ENCODE data around the gene SMTNL2. TPM values are rescaled to one million over a fixed set of nuclear protein-coding genes. Genes with fewer than 3 reads are reported as not detected.

SMTNL2 gene
- 2.4 TPM for total RNA-seq

DNA sequence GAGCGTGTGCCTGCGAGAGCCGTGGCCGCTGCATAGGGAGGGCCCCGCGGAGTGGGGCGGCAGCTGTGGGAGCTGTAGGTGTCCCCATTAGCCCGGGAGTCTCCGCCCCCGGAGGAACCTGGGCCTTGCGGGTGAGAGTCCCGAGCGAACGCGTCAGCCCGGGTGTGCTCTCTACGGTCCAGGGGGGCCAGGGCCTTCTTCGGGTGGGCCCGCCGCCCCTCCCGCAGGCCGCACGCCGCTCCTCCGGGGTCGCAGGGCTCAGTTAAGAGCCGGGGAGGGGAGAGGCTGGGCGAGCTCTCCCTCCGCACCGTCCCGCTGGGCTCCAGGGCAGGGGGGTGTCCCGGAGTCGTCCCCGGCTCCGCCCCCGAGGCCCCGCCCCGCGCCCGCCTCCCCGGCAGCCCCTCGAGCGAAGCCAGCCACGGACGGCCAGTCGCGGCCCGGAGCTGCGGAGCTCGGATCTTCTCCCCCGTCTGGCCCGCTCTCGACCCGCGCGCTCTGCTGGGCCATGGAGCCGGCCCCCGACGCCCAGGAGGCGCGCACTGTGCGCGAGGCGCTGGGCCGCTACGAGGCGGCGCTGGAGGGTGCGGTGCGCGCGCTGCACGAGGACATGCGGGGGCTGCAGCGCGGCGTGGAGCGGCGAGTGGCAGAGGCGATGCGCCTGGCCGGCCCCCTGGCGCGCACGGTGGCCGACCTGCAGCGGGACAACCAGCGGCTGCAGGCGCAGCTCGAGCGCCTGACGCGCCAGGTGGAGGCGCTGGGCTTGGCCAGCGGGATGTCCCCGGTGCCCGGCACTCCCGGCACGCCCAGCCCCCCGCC is at the start of gene SMTNL2:
SMTNL2 (plus strand) TSS at position 429 of the 816 bp plus-strand sequence; CDS start at position 506, 77 bp downstream.
- DNase-seq (ENCODE audit: low spot score) = no peak

DNA sequence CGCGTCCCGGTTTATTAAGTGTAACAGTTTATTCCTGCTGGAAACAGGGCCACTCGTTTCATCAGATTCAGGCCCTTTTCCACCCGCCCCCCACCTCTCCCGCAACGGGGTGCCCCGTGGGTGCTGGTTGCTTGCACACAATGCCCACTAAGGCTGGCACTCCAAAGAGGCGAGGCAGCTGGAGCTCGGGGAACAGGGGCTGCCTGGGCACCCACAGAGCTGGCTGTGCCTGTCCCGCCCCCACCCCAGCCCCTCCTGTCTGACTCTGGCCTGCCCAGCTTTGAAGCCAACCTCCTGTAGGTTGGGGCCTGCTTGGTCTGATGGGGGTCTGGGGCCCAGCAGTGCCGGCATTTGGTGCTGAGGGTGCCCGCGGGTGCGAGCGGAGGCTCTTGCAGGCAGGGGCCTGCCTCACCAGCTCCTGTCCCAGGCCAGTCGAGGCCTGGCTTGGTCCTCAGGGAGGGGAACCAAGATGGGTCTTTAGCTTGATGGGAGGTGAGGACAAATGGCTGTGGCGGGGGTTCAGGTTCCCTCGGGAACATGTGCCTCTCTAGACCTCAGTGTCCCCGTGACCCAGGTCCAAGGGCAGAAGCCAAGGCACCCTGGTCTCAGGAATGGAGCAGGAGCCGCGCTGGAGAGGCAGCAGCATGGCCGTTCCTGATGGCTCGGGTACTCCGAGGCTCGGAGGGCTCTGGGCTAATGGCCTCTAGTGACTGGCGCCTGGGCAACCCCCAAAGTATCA is 49.2 kb upstream of the SMTNL2 start:
- DNase-seq (ENCODE audit: low spot score) = no peak

DNA sequence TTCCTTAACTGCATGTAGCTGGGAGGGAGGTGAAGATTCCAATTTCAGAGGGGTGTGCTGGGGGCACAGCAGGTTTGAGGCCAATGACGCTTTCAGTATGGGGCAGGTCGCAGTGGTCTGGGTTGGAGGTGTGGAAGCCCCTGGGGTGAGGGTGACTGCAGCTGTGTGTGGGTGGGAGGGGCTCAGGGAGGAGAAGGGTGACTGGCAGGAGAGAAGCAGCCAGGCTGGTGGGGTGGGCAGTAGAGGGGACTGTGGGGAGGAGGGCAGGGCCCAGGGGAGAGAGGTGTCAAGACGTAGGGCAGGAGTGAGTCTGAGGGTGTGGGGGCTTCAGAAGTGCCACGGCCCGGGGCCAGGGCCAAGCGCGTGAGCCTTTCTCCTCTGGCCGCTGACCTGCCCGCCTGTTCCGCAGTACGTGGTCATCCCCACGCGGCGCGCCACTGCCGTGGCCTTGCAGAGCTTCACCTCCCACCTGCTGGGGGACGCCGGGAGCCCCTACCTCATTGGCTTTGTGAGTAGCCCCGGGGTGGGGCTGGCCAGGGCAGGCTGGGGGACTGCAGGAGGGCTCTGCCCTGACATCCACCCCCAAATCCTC is 48.6 kb upstream of the SMTNL2 start:
- no peak for DNase-seq (ENCODE audit: low spot score)

DNA sequence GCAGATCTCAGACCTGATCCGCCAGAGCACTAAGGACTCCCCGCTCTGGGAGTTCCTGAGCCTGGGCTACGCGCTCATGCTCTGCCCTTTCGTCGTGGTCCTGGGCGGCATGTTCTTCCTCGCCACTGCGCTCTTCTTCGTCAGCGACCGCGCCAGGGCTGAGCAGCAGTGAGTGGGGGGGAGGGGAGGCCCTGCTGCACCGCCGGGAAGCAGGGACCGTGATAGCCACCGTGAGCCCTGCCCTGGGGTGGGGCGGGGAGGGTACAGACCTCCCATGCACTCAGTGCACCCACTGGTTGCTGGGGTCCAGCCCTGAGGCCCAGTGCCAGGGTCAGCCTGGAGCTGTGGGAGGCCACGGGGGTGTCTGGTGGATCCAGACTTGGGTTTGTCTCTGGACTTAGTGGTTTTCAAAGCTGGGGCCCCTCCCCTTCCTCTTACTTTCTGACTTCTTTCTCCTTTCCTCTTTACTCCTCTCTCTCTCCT is 48.0 kb upstream of the SMTNL2 start:
- no peak for DNase-seq (ENCODE audit: low spot score)

DNA sequence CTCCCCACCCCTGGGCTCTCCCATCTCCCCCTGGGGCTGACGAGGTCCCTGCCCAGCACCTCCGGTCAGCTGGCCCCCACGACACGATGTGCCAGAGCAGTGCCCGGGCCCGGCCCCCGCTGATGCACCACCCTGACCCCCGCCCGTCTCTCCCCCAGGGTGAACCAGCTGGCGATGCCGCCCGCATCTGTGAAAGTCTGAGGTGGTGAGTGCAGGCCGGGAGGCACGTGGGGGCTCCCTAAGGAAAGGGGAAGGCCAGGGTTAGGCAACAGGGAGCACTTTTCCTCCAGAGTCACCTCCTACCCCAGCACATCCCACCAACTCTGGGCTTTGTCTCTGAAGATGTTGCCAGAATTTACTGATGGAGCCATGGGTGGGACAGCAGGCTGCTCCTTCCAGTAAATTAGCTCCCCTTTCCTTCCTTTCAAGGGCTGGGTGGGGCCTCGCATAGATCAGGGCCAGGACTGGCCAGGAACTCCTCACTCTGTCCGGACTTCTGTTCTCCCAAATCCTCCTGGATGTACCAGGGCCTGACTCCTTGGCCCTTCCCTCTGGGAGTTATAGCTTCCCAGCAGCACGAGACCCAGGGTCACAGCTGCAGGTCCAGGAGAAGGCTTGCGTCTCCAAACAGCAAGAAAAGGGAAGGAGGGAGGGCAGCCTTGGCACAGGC is 47.5 kb upstream of the SMTNL2 start:
- DNase-seq (ENCODE audit: low spot score) = no peak

DNA sequence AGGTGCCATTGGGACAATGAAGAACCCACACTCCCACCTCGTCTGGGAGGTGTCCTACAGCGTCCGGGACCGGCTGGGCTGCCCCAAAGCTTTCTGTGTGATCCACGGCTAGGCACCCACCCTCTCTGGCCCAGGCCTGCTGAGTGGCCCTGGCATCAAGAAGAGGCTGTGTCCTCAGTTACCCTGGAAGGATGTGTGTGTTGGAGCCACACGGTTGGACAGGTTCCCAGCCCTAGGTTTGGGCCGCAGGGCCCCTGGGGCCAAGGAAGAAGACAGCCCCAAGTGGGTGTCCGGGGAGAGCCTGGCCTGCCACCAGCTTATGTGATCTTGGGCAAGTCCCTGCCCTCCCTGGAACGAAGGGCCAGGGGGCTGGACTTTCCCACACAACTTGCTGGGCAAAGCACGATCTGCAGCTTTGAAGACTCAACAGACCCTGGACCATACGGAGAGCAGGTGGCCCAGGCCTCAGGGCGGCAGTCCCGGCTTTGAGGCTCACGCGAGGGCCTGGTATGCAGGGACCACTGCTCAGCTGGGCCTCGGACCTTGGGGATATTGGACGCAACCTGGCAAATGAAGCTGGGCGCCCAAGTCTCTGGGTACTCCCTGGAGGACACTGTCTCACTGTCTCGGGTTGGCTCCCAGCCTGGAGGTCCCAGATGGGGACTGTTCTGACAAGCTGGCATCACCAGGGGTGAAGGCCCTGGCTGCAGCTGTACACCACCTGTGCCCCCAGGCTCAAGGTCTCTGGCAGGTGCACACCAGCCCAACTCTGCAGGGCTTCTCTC is 46.7 kb upstream of the SMTNL2 start:
- DNase-seq (ENCODE audit: low spot score) = no peak

DNA sequence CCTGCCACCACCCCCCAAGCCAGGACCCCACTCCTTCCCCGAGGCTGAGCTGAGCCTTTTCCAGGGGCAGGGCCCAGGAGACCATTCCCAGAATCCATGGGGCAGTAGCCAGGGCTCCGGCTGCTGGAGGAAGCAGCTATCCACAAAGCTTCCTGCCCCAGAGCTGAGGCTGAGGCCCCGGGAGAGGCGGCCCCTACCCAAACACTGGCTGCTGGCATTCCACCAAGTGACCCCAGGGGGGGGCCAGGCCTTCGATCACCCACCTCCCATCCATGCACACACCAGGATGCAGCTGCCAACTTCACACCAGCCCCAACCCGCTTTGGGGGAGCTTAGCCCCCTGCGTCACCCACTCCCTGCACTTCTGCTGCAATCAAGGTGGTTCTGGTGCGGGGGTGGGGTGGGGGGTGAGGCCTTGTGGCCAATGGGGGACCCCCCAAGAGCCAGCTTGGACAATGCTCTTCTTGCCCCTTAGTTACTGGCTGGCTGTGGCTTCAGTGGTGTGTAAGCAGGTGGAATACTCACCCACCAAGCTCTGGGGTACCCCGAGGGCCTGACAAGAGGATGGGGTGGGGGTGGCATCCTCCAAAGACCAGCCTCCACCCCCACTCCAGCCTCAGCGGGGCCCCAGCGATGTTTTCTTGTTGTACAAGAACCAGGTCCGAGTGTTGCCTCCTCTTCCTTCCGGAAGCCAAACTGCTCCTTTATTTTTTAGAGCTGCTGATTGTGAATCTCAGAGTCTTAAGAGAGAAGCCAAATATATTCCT is 45.9 kb upstream of the SMTNL2 start:
- no peak for DNase-seq (ENCODE audit: low spot score)

DNA sequence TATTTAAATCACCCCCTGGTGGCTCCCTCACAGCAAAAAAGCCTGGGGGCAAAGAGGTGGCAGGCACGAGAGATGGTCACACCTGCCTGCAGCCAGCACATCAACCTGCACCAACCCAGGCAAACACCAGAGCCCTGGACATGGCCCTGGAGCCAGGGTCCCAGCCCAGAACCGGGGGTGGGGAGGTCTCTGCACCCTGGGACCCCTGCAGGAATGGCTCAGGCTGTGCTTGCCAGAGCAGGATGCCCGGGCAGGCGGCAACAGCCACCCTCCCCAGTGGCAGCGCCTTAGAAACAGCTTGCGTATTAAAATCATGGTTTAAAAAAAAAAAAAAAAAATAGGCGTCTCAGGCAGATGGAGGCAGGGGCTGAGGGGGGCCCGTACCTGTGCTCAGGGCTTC is 45.3 kb upstream of the SMTNL2 start:
- DNase-seq (ENCODE audit: low spot score) = no peak

DNA sequence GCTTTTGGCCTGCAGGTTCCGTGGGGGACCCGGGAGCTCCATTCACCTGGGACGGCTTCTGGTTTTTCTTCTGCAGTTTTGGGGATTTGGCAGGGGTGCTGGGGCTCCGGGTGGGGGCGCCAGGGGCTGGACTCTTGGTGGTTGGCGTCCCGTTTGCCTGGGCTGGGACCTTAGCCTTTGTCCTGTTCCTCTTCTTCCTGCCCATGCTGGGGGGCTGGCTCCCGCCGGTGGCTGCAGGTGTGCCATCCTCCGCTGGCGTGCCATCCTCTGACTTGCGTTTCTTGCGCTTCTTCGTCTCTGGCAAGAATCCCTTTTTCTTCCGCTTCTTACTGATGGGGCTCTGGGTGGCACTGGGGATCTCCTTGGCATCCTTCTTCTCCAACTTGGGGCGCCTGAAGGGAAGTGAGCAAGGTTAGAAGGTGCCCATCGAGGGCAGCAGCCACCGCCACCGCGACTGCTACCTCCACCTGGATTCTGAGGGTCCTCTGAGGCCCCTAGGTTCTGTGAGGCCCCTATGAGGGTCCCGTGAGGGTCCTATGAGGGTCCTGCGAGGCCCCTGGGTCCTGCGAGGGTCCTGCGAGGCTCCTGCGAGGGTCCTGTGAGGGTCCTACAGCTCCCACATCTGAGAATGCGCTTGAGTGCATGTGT is 44.6 kb upstream of the SMTNL2 start:
- DNase-seq (ENCODE audit: low spot score) = no peak

DNA sequence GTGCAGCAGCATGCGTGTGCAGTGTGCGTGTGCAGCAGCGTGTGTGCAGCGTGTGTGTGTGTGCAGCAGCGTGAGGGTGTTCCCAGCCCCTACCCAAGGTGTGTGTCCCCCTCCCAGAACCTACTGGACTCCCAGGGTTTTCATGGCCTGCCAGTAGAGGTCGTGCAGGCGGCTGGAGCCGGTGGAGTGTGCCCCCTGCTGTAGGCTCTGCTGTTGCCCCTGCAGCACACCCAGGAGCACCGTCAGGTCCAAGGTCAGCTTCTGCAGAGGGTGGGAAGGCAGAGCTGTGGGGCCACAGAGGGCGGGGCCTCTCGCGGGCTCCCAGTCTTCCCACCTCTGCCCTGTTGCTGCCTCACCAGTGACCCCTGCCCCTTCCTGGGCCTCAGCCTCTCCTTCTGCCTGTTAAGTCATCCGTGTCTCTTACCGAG is 44.1 kb upstream of the SMTNL2 start:
- DNase-seq (ENCODE audit: low spot score) = no peak

DNA sequence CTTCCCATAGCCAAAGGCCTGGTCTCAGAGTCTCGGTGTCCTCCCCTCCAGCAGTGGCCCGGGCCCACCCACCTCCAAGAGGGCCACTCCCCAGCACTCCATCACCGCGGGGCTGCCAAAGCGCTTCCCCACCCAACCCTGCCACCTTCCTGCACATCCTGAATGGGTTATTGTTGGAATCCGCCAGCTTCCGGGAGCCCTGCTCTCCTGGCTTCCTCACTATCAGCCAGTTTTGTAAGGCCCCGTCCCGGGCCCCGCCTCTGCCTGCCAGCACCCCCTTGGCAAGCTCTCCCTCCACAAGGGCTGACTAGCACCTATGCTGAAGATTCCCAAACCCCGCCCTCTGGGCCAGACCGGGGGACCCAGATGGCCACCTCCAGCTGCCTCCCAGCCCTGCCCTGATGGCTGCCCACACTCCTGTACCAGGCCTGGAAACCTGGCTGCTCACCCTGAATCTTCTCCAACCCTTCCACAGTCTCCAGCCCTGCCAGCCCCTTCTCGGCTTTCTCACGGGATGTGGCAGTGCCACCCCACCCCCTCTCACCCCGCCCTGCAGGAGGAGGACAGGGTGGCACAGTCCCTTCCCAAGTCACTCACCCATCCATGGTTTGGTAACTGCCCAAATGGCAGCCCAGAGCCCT is 43.5 kb upstream of the SMTNL2 start:
- DNase-seq (ENCODE audit: low spot score) = no peak

DNA sequence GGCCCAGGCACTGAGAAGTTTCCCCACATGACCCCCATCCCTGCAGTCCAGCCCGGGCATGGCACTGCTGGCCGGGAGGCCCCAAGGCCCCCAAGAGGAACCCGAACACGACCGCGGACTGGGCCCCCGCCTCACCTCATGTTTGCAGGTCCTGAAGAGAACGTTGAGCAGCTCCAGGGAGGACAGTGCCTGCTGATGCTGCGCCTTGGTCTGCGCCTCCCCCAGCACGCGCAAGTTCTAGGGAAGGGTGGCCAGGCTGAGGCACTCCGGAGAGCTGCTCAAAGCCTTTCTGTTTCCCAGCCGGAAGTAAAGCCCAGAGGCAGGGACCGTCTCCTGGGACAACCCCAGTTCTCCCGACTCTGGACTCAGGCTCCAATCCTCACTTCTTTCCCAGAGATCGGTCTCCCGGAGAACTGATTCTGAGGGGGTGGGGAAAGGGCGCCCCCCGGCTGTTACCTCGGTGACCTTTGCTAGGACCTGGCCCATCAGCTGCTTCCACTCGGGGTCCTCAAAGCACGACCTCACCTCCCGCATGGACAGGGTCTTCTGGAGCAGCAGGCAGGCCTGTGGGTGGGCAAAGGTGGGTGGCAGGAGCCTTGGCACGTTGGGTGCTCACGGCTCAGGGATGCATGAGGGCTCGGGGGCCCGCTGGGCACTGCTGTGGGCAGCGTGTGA is 42.9 kb upstream of the SMTNL2 start:
- no peak for DNase-seq (ENCODE audit: low spot score)

DNA sequence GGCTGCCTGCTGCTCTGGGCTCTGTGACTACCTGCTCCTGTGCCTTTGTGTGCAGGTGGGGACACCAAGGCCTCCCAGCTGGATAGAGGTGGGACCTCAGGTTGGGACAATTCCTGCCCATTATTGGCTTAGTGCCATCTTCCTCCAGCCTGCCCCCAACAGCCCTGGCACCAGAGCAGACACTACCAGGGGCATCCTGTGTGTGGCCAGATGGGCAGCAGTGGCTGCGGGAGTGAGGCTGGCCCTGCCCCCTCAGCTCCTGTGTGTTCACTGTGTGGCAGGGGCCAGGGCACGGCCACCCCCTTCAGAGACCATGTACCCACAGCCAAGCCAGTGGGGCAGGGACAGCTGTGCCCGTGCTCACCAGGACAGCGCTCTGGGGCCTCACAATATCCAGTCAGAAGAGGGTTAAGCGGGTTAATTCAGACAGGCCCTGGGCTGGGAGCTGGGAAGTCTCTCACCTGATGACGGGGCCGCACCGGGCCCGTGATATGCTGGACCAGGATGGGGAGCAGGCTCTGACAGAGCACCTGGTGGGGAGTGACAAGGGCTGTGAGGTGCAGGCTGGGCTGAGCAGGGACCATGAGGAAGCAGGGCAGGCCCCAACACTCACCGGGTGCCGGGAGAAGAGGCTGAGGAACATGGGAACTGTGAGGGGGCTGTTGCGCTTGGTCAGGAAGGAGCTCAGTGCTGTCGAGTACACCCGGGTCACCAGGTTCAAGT is 42.2 kb upstream of the SMTNL2 start:
- DNase-seq (ENCODE audit: low spot score) = no peak

DNA sequence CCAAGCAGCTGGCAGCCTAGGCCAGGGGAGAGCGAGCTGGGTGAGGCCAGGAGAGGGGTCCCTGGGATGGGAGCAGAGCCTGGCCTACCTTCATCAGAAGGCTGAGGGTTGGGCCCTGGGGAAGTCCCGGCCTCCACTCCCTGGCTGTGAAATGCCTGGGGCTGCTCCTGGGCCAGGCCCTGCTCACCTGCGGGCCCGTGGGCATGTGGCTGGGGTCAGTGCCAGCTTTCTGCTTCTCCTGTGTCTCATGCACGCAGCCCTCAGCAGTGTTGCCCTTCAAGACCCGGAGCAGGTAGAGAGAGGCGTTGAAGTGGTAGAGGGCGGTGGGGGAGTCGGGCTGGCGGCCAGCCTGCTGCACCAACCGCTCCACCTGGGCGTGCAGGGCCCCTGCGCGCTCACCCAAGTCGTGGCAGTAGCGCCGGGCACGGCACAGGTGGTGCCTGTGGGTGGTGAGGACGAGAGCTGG is 41.6 kb upstream of the SMTNL2 start:
- no peak for DNase-seq (ENCODE audit: low spot score)

DNA sequence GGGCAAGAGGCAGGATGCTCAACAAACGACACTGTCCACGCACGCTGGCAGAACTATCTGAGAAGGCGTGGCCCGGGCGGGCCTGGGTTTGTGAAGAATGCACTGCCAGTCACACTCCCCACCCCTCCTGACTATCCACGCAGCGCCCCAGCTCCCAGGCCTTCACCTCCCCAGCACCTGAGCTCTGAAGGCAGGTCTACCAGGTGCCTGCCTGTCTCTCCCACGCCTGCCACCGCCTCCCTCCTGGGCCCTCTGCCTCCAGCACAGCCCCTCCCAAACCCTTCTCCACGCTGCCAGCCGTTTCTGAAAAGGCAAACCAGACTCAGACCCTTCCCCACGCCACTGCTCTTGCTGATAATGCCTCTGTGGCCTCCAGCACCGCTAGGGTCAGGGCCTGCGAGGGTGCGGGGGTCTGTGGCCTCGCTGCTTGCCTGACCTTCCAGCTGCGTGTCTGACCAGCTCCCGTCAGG is 40.7 kb upstream of the SMTNL2 start:
- DNase-seq (ENCODE audit: low spot score) = no peak

DNA sequence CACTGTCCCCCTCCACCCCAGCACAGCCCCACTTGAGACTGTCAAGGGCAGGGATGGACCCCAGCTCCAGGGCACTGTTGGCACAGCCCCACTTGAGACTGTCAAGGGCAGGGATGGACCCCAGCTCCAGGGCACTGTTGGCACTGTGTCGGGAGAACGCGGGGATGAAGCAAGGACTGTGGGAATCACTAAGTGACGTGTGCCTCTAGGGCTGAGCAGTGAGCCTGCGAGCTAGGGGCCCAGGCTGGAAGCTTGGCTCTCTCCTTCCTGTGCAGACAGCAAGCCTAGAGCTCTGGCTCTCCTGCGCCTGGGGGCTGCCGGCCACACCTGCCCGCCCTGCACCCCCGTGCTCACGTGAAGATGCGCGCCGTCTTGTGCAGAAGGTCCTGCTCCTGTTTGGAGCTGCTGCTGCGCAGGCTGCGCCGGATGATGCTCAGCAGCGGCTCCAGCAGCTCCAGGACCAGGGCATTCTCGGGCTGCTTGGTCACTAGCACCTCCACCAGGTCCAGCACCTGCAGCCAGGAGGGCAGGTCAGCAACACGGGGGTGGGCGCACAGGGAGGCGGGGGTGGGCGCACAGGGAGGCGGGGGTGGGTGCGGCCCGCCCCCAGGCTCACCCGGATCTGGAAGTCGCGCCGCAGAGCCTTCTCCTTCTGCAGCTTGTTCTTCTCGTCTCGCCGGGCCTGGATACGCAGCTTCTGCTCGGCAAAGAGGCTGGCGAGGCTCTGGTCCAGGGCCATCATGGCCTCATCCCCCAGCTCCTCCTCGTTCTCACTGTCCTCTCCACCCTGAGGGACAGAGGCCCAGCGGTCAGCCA is 40.0 kb upstream of the SMTNL2 start:
- DNase-seq (ENCODE audit: low spot score) = no peak

DNA sequence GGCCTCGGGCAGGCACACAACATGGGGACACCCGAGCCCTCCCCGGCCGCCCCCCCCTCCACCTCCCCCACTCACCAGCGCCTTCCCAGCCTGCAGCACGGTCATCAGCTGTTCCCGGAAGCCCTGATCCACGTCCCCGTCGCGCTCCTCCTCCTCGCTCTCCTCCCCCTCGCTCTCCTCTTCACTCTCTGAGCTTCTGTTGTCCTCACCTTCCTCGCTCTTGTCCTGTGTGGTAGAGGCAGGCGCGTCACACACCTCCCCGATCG is 39.4 kb upstream of the SMTNL2 start:
- no peak for DNase-seq (ENCODE audit: low spot score)

Measured in mucosa of gallbladder (tissue), 1 donor.